SK-N-SH treated with all-trans-retinoic acid at 6 μM for 48 hours (cell line): ENCODE measurements around the gene ABTB1.

Experiments
- ATAC-seq: fragments of 200-7000 bp; cut with Tn5 transposase; 3 replicates; pipeline ENCODE4 v1.9.1; 2020; ENCODE audit warnings: mild to moderate bottlenecking, moderate library complexity
- ARNTL ChIP-seq: fragments of 450-650 bp; formaldehyde crosslinking; IDR thresholded peaks from 2 replicates; pipeline ENCODE4 v1.5.0; 2020; ENCODE audit warnings: low read depth, mild to moderate bottlenecking, moderate library complexity, borderline replicate concordance
- BACH2 ChIP-seq: fragments of 250-450 bp; sonication (Bioruptor Pico); IDR thresholded peaks from 2 replicates; pipeline ENCODE4 v1.9.0; 2021; ENCODE audit warnings: mild to moderate bottlenecking, borderline replicate concordance
- CSDC2 ChIP-seq: fragments of 250-450 bp; sonication (Bioruptor Pico); IDR thresholded peaks from 2 replicates; pipeline ENCODE4 v1.5.0; 2020; ENCODE audit warnings: mild to moderate bottlenecking, moderate library complexity
- ESRRG ChIP-seq: fragments of 250-450 bp; sonication (Bioruptor Pico); IDR thresholded peaks from 2 replicates; pipeline ENCODE4 v1.6.1; 2021; ENCODE audit warnings: mild to moderate bottlenecking
- GLIS3 ChIP-seq: fragments of 250-450 bp; sonication (Bioruptor Pico); IDR thresholded peaks from 2 replicates; pipeline ENCODE4 v1.5.0; 2020; ENCODE audit warnings: mild to moderate bottlenecking, moderate library complexity
- ISL1 ChIP-seq: fragments of 250-450 bp; sonication (Bioruptor Pico); IDR thresholded peaks from 2 replicates; pipeline ENCODE4 v2.1.2; 2022; ENCODE audit warnings: mild to moderate bottlenecking, moderate library complexity
- PPARA ChIP-seq: fragments of 250-450 bp; sonication (Bioruptor Pico); IDR thresholded peaks from 2 replicates; pipeline ENCODE4 v1.5.0; 2020; ENCODE audit warnings: mild to moderate bottlenecking, borderline replicate concordance
- RARB ChIP-seq: fragments of 250-450 bp; sonication (Bioruptor Pico); IDR thresholded peaks from 2 replicates; pipeline ENCODE4 v1.8.0; 2021; ENCODE audit warnings: mild to moderate bottlenecking, moderate library complexity
- SNAI2 ChIP-seq: fragments of 250-450 bp; sonication (Bioruptor Pico); IDR thresholded peaks from 2 replicates; pipeline ENCODE4 v1.5.0; 2020; ENCODE audit warnings: mild to moderate bottlenecking, moderate library complexity
- TCF4 ChIP-seq: fragments of 250-450 bp; sonication (Bioruptor Pico); IDR thresholded peaks from 2 replicates; pipeline ENCODE4 v1.8.0; 2021; ENCODE audit warnings: mild to moderate bottlenecking, moderate library complexity, borderline replicate concordance
- TOX ChIP-seq: fragments of 250-450 bp; sonication (Bioruptor Pico); IDR thresholded peaks from 2 replicates; pipeline ENCODE4 v1.8.0; 2021; ENCODE audit warnings: mild to moderate bottlenecking, moderate library complexity, borderline replicate concordance
- ZC3H10 ChIP-seq: fragments of 250-450 bp; sonication (Bioruptor Pico); IDR thresholded peaks from 2 replicates; pipeline ENCODE4 v1.5.1; 2021; ENCODE audit warnings: mild to moderate bottlenecking, moderate library complexity
- ZFP3 ChIP-seq: fragments of 250-450 bp; sonication (Bioruptor Pico); IDR thresholded peaks from 2 replicates; pipeline ENCODE4 v1.5.0; 2020; ENCODE audit warnings: mild to moderate bottlenecking, moderate library complexity
- ZFP30 ChIP-seq: fragments of 450-650 bp; formaldehyde crosslinking; IDR thresholded peaks from 2 replicates; pipeline ENCODE4 v1.5.0; 2022; ENCODE audit warnings: mild to moderate bottlenecking, moderate library complexity
- ZNF565 ChIP-seq: fragments of 450-650 bp; formaldehyde crosslinking; conservative IDR thresholded peaks from 2 replicates; pipeline ENCODE4 v1.5.0; 2020; ENCODE audit warnings: low read depth, mild to moderate bottlenecking, moderate library complexity
- ZNF70 ChIP-seq: fragments of 450-650 bp; formaldehyde crosslinking; IDR thresholded peaks from 2 replicates; pipeline ENCODE4 v1.5.0; 2020; ENCODE audit warnings: mild to moderate bottlenecking, moderate library complexity
- TF ChIP-seq, protein P1 (sequence below): fragments of 250-450 bp; sonication (Bioruptor Pico); IDR thresholded peaks from 2 replicates; pipeline ENCODE4 v1.8.0; 2020; ENCODE audit warnings: mild to moderate bottlenecking, moderate library complexity, borderline replicate concordance
- TF ChIP-seq, protein P2 (sequence below): fragments of 250-450 bp; sonication (Bioruptor Pico); IDR thresholded peaks from 2 replicates; pipeline ENCODE4 v1.8.0; 2021; ENCODE audit warnings: low read depth, mild to moderate bottlenecking, moderate library complexity, borderline replicate concordance
- TF ChIP-seq, protein P3 (sequence below): fragments of 250-450 bp; sonication (Bioruptor Pico); IDR thresholded peaks from 2 replicates; pipeline ENCODE4 v1.5.1; 2020; ENCODE audit warnings: low read depth, mild to moderate bottlenecking, moderate library complexity
- TF ChIP-seq, protein P4 (sequence below): fragments of 250-450 bp; sonication (Bioruptor Pico); IDR thresholded peaks from 2 replicates; pipeline ENCODE4 v1.5.1; 2021; ENCODE audit warnings: mild to moderate bottlenecking, moderate library complexity

The ABTB1 gene

DNA sequence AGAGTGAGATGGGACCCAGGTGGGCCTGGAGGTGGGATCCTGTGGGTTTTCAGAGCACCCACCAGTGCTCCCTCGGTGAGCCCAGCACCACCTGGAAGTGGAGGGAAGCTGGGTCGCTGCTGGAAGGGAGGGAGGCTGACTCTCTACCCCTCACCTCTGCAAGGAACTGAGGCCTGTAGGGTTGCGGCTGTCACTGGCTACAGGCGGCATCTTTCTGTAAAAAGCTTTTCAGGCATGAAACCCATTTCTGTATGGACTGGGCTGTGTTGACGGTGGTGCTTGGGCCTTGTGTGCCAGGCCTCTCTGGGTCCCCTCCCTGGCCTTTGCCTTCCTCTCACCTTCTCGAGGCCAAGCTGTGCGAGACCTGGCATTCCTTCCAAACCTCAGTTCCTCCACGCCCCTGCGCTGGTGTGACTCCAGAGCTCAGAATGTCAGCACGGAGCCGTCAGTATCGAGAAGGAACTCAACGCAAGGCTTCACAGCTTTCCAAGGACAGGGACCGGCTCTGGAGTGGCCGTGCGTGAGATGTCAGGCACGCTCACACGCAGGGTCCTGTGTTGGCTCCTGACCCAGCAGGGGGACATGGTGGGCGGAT lies 16.6 kb downstream of the ABTB1 start:
- ATAC-seq, result no peak

DNA sequence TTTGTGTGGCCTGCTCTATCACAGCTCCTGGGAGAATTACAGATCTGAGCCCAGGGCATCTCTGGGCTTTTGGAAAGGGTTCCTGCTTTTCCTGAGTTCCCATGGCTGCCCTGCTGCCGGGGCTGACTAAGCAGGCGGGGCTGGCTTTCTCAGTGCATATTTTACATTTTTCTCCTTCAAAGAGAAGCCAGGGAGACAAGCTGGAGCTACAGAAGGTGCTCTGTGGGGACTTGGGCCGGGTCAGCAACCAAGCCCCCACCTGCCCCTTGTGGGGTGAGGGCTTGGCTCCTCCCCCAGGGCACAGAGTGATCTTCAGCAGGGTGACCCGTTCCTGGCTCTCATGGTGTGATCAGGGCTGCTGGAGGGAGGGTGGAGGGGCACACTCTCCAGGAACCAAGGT lies 17.4 kb downstream of the ABTB1 start:
- ATAC-seq, result peak; percentile 75
- TF ChIP-seq RARB (CRISPR knock-in tag) (no peak), TCF4 (no peak), CSDC2 (CRISPR knock-in tag) (no peak), SNAI2 (CRISPR knock-in tag) (no peak), ESRRG (CRISPR knock-in tag) (no peak)
- TF ChIP-seq, protein P1, sequence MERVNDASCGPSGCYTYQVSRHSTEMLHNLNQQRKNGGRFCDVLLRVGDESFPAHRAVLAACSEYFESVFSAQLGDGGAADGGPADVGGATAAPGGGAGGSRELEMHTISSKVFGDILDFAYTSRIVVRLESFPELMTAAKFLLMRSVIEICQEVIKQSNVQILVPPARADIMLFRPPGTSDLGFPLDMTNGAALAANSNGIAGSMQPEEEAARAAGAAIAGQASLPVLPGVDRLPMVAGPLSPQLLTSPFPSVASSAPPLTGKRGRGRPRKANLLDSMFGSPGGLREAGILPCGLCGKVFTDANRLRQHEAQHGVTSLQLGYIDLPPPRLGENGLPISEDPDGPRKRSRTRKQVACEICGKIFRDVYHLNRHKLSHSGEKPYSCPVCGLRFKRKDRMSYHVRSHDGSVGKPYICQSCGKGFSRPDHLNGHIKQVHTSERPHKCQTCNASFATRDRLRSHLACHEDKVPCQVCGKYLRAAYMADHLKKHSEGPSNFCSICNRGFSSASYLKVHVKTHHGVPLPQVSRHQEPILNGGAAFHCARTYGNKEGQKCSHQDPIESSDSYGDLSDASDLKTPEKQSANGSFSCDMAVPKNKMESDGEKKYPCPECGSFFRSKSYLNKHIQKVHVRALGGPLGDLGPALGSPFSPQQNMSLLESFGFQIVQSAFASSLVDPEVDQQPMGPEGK (CRISPR knock-in tag), result no peak
- TF ChIP-seq, protein P2, sequence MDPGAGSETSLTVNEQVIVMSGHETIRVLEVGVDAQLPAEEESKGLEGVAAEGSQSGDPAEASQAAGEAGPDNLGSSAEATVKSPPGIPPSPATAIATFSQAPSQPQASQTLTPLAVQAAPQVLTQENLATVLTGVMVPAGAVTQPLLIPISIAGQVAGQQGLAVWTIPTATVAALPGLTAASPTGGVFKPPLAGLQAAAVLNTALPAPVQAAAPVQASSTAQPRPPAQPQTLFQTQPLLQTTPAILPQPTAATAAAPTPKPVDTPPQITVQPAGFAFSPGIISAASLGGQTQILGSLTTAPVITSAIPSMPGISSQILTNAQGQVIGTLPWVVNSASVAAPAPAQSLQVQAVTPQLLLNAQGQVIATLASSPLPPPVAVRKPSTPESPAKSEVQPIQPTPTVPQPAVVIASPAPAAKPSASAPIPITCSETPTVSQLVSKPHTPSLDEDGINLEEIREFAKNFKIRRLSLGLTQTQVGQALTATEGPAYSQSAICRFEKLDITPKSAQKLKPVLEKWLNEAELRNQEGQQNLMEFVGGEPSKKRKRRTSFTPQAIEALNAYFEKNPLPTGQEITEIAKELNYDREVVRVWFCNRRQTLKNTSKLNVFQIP, result no peak

More for the DNA sequence above, 16.6 kb downstream of the ABTB1 start:
- TF ChIP-seq, protein P3, sequence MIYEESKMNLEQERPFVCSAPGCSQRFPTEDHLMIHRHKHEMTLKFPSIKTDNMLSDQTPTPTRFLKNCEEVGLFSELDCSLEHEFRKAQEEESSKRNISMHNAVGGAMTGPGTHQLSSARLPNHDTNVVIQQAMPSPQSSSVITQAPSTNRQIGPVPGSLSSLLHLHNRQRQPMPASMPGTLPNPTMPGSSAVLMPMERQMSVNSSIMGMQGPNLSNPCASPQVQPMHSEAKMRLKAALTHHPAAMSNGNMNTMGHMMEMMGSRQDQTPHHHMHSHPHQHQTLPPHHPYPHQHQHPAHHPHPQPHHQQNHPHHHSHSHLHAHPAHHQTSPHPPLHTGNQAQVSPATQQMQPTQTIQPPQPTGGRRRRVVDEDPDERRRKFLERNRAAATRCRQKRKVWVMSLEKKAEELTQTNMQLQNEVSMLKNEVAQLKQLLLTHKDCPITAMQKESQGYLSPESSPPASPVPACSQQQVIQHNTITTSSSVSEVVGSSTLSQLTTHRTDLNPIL (CRISPR knock-in tag), result no peak
- no peak for TF ChIP-seq ZC3H10 (CRISPR knock-in tag)
- TF ChIP-seq, protein P4, sequence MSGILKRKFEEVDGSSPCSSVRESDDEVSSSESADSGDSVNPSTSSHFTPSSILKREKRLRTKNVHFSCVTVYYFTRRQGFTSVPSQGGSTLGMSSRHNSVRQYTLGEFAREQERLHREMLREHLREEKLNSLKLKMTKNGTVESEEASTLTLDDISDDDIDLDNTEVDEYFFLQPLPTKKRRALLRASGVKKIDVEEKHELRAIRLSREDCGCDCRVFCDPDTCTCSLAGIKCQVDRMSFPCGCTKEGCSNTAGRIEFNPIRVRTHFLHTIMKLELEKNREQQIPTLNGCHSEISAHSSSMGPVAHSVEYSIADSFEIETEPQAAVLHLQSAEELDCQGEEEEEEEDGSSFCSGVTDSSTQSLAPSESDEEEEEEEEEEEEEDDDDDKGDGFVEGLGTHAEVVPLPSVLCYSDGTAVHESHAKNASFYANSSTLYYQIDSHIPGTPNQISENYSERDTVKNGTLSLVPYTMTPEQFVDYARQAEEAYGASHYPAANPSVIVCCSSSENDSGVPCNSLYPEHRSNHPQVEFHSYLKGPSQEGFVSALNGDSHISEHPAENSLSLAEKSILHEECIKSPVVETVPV, result no peak
- no peak for TF ChIP-seq SNAI2 (CRISPR knock-in tag)

DNA sequence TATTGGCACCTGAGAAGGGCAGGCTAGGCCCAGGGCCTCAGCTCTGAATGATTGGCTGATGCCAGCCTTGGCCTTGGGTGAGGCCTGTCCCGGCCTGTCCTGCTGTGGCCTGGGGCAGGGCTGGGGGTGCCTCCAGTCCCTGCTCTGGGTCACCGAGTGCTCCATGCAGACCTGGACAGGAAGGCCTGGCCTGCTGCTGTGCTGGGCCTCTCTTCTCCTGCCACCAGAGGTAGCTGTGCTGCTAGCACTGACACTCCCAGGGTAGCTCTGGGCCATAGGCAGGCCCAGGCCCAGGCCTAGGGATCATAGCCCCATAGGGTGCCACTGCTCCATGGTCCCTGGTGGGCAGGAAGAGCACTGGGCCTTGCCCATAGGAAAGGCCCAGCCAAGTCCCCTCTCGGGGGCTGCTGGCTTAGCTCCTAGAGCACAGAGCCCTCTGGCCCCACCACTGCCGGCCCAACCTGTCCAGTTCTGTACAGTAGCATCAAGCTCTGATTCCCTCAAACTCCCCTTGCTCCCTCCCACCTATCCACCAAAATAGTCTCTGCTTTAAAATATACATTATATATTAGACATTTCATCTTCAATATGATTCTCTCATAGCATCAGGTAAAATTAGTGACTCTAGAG lies 18.2 kb downstream of the ABTB1 start:
- peak; percentile 89 for ATAC-seq
- no peak for TF ChIP-seq ESRRG (CRISPR knock-in tag)
- TF ChIP-seq, protein P4, result no peak
- TF ChIP-seq ZFP30 (CRISPR knock-in tag), result no peak
- no peak for TF ChIP-seq BACH2 (CRISPR knock-in tag)
- no peak for TF ChIP-seq TOX (CRISPR knock-in tag)
- TF ChIP-seq ZNF565, result no peak
- no peak for TF ChIP-seq ZNF70
- no peak for TF ChIP-seq PPARA
- TF ChIP-seq, protein P3 (CRISPR knock-in tag), result no peak

DNA sequence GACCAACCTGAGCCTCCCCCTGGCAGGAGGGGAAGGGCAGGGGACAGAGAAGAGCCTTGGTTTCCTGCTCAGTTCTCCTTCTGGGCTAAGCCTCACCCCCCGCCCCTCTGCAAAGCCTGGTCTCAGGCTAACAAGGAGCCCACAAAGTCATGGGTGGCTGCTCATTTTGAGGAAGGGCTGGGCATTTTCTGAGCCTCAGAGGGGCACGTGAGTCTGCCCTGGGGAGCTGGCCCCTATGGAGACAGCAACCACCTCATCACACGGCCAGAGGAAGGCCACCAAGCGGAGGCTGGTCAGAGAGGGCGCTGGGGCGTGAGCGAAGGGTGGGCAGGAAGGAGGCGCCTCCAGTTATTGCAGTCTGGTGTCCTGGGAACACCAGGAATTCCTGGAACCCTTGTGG lies 18.7 kb downstream of the ABTB1 start:
- ATAC-seq, result no peak
- TF ChIP-seq, protein P4, result no peak
- TF ChIP-seq GLIS3 (no peak), BACH2 (CRISPR knock-in tag) (no peak), RARB (CRISPR knock-in tag) (no peak), ISL1 (CRISPR knock-in tag) (no peak), ESRRG (CRISPR knock-in tag) (no peak), ARNTL (CRISPR knock-in tag) (no peak), ZFP3 (CRISPR knock-in tag) (no peak), TCF4 (no peak), ZNF70 (no peak)
- TF ChIP-seq, protein P1 (CRISPR knock-in tag), result no peak
- TF ChIP-seq, protein P3 (CRISPR knock-in tag), result no peak
